ENCODE data around the gene RAP1GDS1. TPM values are rescaled to one million over a fixed set of nuclear protein-coding genes. Genes with fewer than 3 reads are reported as not detected.

Gene RAP1GDS1
- total RNA-seq, 1 experiment from 2014 or later, result 25.7 TPM

GRCh38 chr4:98260047-98260578 lies 1.1 kb upstream of the RAP1GDS1 start:
- no peaks in the 10 kb centered on the region for H3K9me2 ChIP-seq (ENCODE audit: insufficient read depth)
- no peaks in the 10 kb centered on the region for H4K20me1 ChIP-seq (ENCODE audit: insufficient read depth)
- intact Hi-C loops (cut with micrococcal nuclease; ENCODE audit: unreplicated experiment), result loop anchor here (2.0 to 5.0 kb wide), 2 partner anchors 93 to 171 kb away; no protein-coding TSS in a partner anchor
- H3K4me2 ChIP-seq, result peak overlapping the region; percentile 96
- peaks cover 28% of the 10 kb centered on the region for H3K4me1 ChIP-seq (replicated peaks; ENCODE audit: insufficient read depth)
- peaks cover 49% of the 10 kb centered on the region for H3K79me2 ChIP-seq (ENCODE audit: low read depth)
- TF ChIP-seq CTCF (conservative IDR thresholded peaks at IDR 0.05) (no peak), EZH2 (IDR thresholded peaks at IDR 0.05; ENCODE audit: low read depth) (no peak)
- ChIA-PET CTCF (no interaction called here), POLR2A (ENCODE audit: unreplicated experiment) (interaction anchor here (0.8 kb wide), 1 partner anchor 117 kb away, joined by 5 read pairs; the partner anchor contains the start of gene STPG2)
- DNase-seq, result peak; percentile 31 to 50
- peak overlapping the region; percentile 95 for H2AFZ ChIP-seq
- no peaks in the 10 kb centered on the region for H3K36me3 ChIP-seq (ENCODE audit: low read depth)
- H3F3A ChIP-seq (ENCODE audit: insufficient read depth, low read depth), result peaks cover 18% of the 10 kb centered on the region; the same call in 1 of the 2 replicates
- H3K4me3 ChIP-seq, result peak overlapping the region; percentile 75
- peak overlapping the region; percentile 89 for H3K27ac ChIP-seq
- TSS peak; percentile 71 for BruUV-seq (replicated peaks)
- H3K9me3 ChIP-seq (ENCODE audit: insufficient read depth, low read depth), result no peaks in the 10 kb centered on the region
- no peaks in the 10 kb centered on the region for H3K27me3 ChIP-seq (ENCODE audit: insufficient read depth, low read depth)

GRCh38 chr4:98261405-98262291 lies 464 bp downstream of the RAP1GDS1 start:
- Histone ChIP-seq H3K27ac (peak overlapping the region; percentile 56), H3K4me1 (replicated peaks; ENCODE audit: insufficient read depth) (peaks cover 28% of the 10 kb centered on the region), H4K20me1 (ENCODE audit: insufficient read depth) (no peaks in the 10 kb centered on the region), H3K4me2 (peak overlapping the region; percentile 83), H2AFZ (peak overlapping the region; percentile 99), H3K4me3 (peak overlapping the region; percentile 88), H3F3A (ENCODE audit: insufficient read depth, low read depth) (peaks cover 18% of the 10 kb centered on the region; the same call in 1 of the 2 replicates), H3K36me3 (ENCODE audit: low read depth) (no peaks in the 10 kb centered on the region), H3K79me2 (ENCODE audit: low read depth) (peaks cover 63% of the 10 kb centered on the region), H3K9me3 (ENCODE audit: insufficient read depth, low read depth) (no peaks in the 10 kb centered on the region), H3K9me2 (ENCODE audit: insufficient read depth) (no peaks in the 10 kb centered on the region), H3K27me3 (ENCODE audit: insufficient read depth, low read depth) (no peaks in the 10 kb centered on the region)
- BruUV-seq (replicated peaks), result no TSS peak
- TF ChIP-seq EZH2 (IDR thresholded peaks at IDR 0.05; ENCODE audit: low read depth) (no peak), CTCF (conservative IDR thresholded peaks at IDR 0.05) (no peak)
- CTCF ChIA-PET, result interaction anchor here (0.7 kb wide), 1 partner anchor 72 kb away, joined by 3 read pairs; no protein-coding TSS in a partner anchor
- DNase-seq, result peak; percentile 11 to 57
- POLR2A ChIA-PET (ENCODE audit: unreplicated experiment), result interaction anchor here (0.6 kb wide), 2 partner anchors 161 to 205 kb away, joined by 4 to 7 read pairs; no protein-coding TSS in a partner anchor
- intact Hi-C loops (cut with micrococcal nuclease; ENCODE audit: unreplicated experiment), result loop anchor here (2.0 to 5.0 kb wide), 2 partner anchors 94 to 169 kb away; no protein-coding TSS in a partner anchor

- Histone ChIP-seq H3K9me2 (ENCODE audit: insufficient read depth) (no peaks in the 10 kb centered on the region), H3K4me1 (replicated peaks; ENCODE audit: insufficient read depth) (peaks cover 28% of the 10 kb centered on the region), H3K4me2 (peak overlapping the region; percentile 83), H2AFZ (peak overlapping the region; percentile 99), H3K4me3 (peak overlapping the region; percentile 88), H3F3A (ENCODE audit: insufficient read depth, low read depth) (peaks cover 18% of the 10 kb centered on the region; the same call in 1 of the 2 replicates), H3K79me2 (ENCODE audit: low read depth) (peaks cover 71% of the 10 kb centered on the region), H4K20me1 (ENCODE audit: insufficient read depth) (no peaks in the 10 kb centered on the region), H3K27me3 (ENCODE audit: insufficient read depth, low read depth) (no peaks in the 10 kb centered on the region), H3K9me3 (ENCODE audit: insufficient read depth, low read depth) (no peaks in the 10 kb centered on the region), H3K27ac (peak overlapping the region; percentile 56), H3K36me3 (ENCODE audit: low read depth) (0 out of 2 replicates have a peak, but pooled peaks cover under 1% of the 10 kb centered on the region)
- no peak for DNase-seq
- intact Hi-C loops (cut with micrococcal nuclease; ENCODE audit: unreplicated experiment), result loop anchor here (5.0 kb wide), 1 partner anchor 95 kb away; no protein-coding TSS in a partner anchor
- BruUV-seq (replicated peaks), result TSS peak; percentile 45
- no peak for TF ChIP-seq CTCF (conservative IDR thresholded peaks at IDR 0.05)
- TF ChIP-seq EZH2 (IDR thresholded peaks at IDR 0.05; ENCODE audit: low read depth), result no peak
- POLR2A ChIA-PET (ENCODE audit: unreplicated experiment), result interaction anchor here (0.6 kb wide), 1 partner anchor 205 kb away, joined by 4 read pairs; no protein-coding TSS in a partner anchor
- CTCF ChIA-PET, result no interaction called here
These were observed 1.2 kb downstream of the RAP1GDS1 start for GRCh38 chr4:98262431-98262830.

Measured in PC-9 (cell line).